HG03175 (cell line): Measurements from ENCODE around the gene PROKR2.
A peak's percentile ranks its signal among the peaks of the same experiment; 100 is the strongest.

Experiments
- ATAC-seq: cut with Tn5 transposase; IDR thresholded peaks from one replicate; pipeline ENCODE4 v1.9.1; 2021; ENCODE audit warnings: mild to moderate bottlenecking, moderate library complexity; ENCODE audit not compliant: unreplicated experiment

The PROKR2 gene

GRCh38 chr20:5290596-5290995 lies 26.2 kb downstream of the PROKR2 start:
- no peak for ATAC-seq

DNA sequence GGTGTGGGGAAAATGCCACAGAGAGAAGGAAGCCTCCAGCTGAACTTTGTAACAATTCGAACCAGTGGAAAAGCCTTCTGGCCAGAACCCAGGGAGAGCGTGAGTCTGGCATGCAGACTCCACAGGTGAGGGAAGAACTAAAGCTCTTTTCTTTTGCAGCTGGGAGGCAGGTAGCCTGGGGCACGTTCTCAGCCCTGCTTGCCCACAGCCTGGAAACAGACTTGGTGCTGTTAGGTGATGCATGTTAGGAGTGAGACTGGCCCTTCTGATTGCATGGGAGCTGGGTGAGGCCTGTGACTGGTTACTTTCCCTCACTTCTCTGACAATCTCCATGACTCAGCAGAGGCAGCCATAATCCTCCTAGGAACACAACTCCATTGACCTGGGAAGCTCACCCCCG lies 34.2 kb downstream of the PROKR2 start:
- no peak for ATAC-seq

GRCh38 chr20:5279661-5280060 lies 37.1 kb downstream of the PROKR2 start:
- ATAC-seq: no peak

DNA sequence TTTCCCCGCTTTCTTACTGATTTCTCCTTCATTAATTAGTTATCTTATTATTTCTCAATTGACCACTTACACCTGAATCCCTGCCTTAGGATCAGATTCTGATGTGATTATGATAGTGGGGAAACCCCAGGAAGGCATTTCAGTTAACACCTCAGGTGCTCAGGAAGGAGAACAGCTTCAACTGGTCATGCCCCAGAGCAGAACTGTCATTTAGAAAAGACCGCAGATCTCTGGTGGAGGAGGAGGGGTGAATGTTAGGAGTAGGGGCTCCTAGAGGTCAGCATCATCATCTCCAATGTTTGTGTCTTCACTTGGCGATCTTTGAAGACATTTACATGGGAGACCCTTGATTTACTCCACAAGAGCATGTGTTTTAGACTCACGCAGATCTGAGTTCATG lies 44.5 kb downstream of the PROKR2 start:
- no peak for ATAC-seq

DNA sequence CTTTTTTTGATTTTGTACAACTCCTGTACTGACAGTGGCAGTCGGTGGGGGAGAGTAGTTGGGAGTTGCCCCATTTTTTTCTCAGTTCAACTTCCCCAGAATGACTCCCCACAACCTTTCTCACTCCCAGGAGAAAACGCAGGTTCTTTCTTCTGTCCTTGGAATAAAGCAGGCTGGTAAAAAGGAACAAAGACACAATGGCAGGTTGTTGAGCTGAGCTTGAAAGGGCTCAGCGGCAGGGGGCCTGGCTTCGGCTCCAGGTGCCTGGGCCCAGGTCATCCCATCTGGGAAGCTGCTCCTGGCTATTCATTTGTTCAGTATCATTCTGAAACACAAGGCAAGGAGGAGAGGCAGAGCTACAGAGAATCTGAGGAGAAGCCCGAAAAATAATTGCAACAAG lies 46.2 kb downstream of the PROKR2 start:
- no peak for ATAC-seq

DNA sequence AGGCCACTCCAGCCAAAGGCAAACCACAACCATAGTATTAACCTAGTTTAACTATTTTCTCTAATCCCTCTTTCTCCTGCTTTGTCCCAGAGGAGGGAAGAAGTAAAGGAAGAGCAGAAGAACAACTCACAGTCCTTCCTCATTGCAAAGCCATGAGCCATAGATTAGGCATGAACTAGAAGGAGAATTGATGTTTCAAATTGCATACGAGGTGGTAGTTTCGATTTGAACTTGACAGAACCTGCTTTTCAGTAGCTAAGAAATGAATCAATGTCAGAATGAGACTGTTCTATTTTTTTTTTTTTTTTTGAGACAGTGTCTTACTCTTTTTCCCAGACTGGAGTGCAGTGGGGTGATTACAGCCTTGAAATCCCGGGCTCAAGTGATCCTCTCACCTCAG lies 48.3 kb downstream of the PROKR2 start:
- no peak for ATAC-seq

- ATAC-seq: peak; percentile 68
Measured at GRCh38 chr20:5267092-5267491, 49.7 kb downstream of the PROKR2 start.
